SK-N-SH treated with all-trans-retinoic acid at 6 μM for 48 hours (cell line): ENCODE measurements around the gene CPVL.
A peak's percentile ranks its signal among the peaks of the same experiment; 100 is the strongest.

Experiments used
- ATAC-seq: fragments of 200-7000 bp; cut with Tn5 transposase; 3 replicates; pipeline ENCODE4 v1.9.1; 2020; ENCODE audit warnings: mild to moderate bottlenecking, moderate library complexity
- BACH2 ChIP-seq: fragments of 250-450 bp; sonication (Bioruptor Pico); IDR thresholded peaks from 2 replicates; pipeline ENCODE4 v1.9.0; 2021; ENCODE audit warnings: mild to moderate bottlenecking, borderline replicate concordance
- CREB5 ChIP-seq: fragments of 250-450 bp; sonication (Bioruptor Pico); IDR thresholded peaks from 2 replicates; pipeline ENCODE4 v1.5.1; 2020; ENCODE audit warnings: low read depth, mild to moderate bottlenecking, moderate library complexity
- CSDC2 ChIP-seq: fragments of 250-450 bp; sonication (Bioruptor Pico); IDR thresholded peaks from 2 replicates; pipeline ENCODE4 v1.5.0; 2020; ENCODE audit warnings: mild to moderate bottlenecking, moderate library complexity
- CSRNP3 ChIP-seq: fragments of 250-450 bp; sonication (Bioruptor Pico); IDR thresholded peaks from 2 replicates; pipeline ENCODE4 v1.5.1; 2021; ENCODE audit warnings: mild to moderate bottlenecking, moderate library complexity
- ESRRG ChIP-seq: fragments of 250-450 bp; sonication (Bioruptor Pico); IDR thresholded peaks from 2 replicates; pipeline ENCODE4 v1.6.1; 2021; ENCODE audit warnings: mild to moderate bottlenecking
- GLIS3 ChIP-seq: fragments of 250-450 bp; sonication (Bioruptor Pico); IDR thresholded peaks from 2 replicates; pipeline ENCODE4 v1.5.0; 2020; ENCODE audit warnings: mild to moderate bottlenecking, moderate library complexity
- ISL1 ChIP-seq: fragments of 250-450 bp; sonication (Bioruptor Pico); IDR thresholded peaks from 2 replicates; pipeline ENCODE4 v2.1.2; 2022; ENCODE audit warnings: mild to moderate bottlenecking, moderate library complexity
- OSR1 ChIP-seq: fragments of 250-450 bp; sonication (Bioruptor Pico); IDR thresholded peaks from 2 replicates; pipeline ENCODE4 v1.8.0; 2022; ENCODE audit warnings: moderate library complexity, mild to moderate bottlenecking, inconsistent platforms
- PATZ1 ChIP-seq: fragments of 250-450 bp; sonication (Bioruptor Pico); IDR thresholded peaks from 2 replicates; pipeline ENCODE4 v1.8.0; 2020; ENCODE audit warnings: mild to moderate bottlenecking, moderate library complexity, borderline replicate concordance
- POU6F1 ChIP-seq: fragments of 250-450 bp; sonication (Bioruptor Pico); IDR thresholded peaks from 2 replicates; pipeline ENCODE4 v1.8.0; 2021; ENCODE audit warnings: low read depth, mild to moderate bottlenecking, moderate library complexity, borderline replicate concordance
- PPARA ChIP-seq: fragments of 250-450 bp; sonication (Bioruptor Pico); IDR thresholded peaks from 2 replicates; pipeline ENCODE4 v1.5.0; 2020; ENCODE audit warnings: mild to moderate bottlenecking, borderline replicate concordance
- RARB ChIP-seq: fragments of 250-450 bp; sonication (Bioruptor Pico); IDR thresholded peaks from 2 replicates; pipeline ENCODE4 v1.8.0; 2021; ENCODE audit warnings: mild to moderate bottlenecking, moderate library complexity
- SNAI2 ChIP-seq: fragments of 250-450 bp; sonication (Bioruptor Pico); IDR thresholded peaks from 2 replicates; pipeline ENCODE4 v1.5.0; 2020; ENCODE audit warnings: mild to moderate bottlenecking, moderate library complexity
- TCF4 ChIP-seq: fragments of 250-450 bp; sonication (Bioruptor Pico); IDR thresholded peaks from 2 replicates; pipeline ENCODE4 v1.8.0; 2021; ENCODE audit warnings: mild to moderate bottlenecking, moderate library complexity, borderline replicate concordance
- TOX ChIP-seq: fragments of 250-450 bp; sonication (Bioruptor Pico); IDR thresholded peaks from 2 replicates; pipeline ENCODE4 v1.8.0; 2021; ENCODE audit warnings: mild to moderate bottlenecking, moderate library complexity, borderline replicate concordance
- TSHZ2 ChIP-seq: fragments of 250-450 bp; sonication (Bioruptor Pico); IDR thresholded peaks from 2 replicates; pipeline ENCODE4 v1.5.0; 2020; ENCODE audit warnings: mild to moderate bottlenecking, moderate library complexity
- ZC3H10 ChIP-seq: fragments of 250-450 bp; sonication (Bioruptor Pico); IDR thresholded peaks from 2 replicates; pipeline ENCODE4 v1.5.1; 2021; ENCODE audit warnings: mild to moderate bottlenecking, moderate library complexity
- ZFP3 ChIP-seq: fragments of 250-450 bp; sonication (Bioruptor Pico); IDR thresholded peaks from 2 replicates; pipeline ENCODE4 v1.5.0; 2020; ENCODE audit warnings: mild to moderate bottlenecking, moderate library complexity
- ZFP30 ChIP-seq: fragments of 450-650 bp; formaldehyde crosslinking; IDR thresholded peaks from 2 replicates; pipeline ENCODE4 v1.5.0; 2022; ENCODE audit warnings: mild to moderate bottlenecking, moderate library complexity
- ZNF565 ChIP-seq: fragments of 450-650 bp; formaldehyde crosslinking; conservative IDR thresholded peaks from 2 replicates; pipeline ENCODE4 v1.5.0; 2020; ENCODE audit warnings: low read depth, mild to moderate bottlenecking, moderate library complexity
- ZNF70 ChIP-seq: fragments of 450-650 bp; formaldehyde crosslinking; IDR thresholded peaks from 2 replicates; pipeline ENCODE4 v1.5.0; 2020; ENCODE audit warnings: mild to moderate bottlenecking, moderate library complexity
- ZNF8 ChIP-seq: fragments of 450-650 bp; formaldehyde crosslinking; IDR thresholded peaks from 2 replicates; pipeline ENCODE4 v1.5.0; 2020; ENCODE audit warnings: mild to moderate bottlenecking, moderate library complexity

CPVL gene

DNA sequence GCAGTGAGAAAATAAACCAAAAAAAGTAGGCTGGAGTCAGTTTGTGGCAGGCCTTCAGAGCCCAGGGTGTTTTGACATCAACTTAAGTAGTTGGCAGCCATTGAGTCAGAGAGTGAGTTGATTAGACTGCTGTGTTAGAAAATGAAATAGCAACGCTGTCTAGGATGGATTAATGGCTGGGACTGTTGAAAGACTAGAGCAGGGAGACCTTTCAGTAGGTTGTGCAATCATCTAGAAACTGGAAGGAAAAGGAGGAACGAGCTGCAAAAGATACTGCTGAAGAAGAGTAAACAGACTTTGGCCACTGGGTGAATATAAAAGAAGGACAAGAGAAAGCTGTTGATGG is 159.6 kb downstream of the CPVL start:
- TF ChIP-seq ZFP30 (CRISPR knock-in tag) (no peak), ZC3H10 (CRISPR knock-in tag) (no peak), ZNF565 (CRISPR knock-in tag) (no peak), ESRRG (CRISPR knock-in tag) (no peak), CSDC2 (CRISPR knock-in tag) (no peak), OSR1 (no peak), BACH2 (CRISPR knock-in tag) (no peak), ISL1 (no peak), SNAI2 (CRISPR knock-in tag) (no peak), TOX (CRISPR knock-in tag) (no peak)
- TF ChIP-seq, all 23 proteins: peak for 0
- ATAC-seq = no peak

DNA sequence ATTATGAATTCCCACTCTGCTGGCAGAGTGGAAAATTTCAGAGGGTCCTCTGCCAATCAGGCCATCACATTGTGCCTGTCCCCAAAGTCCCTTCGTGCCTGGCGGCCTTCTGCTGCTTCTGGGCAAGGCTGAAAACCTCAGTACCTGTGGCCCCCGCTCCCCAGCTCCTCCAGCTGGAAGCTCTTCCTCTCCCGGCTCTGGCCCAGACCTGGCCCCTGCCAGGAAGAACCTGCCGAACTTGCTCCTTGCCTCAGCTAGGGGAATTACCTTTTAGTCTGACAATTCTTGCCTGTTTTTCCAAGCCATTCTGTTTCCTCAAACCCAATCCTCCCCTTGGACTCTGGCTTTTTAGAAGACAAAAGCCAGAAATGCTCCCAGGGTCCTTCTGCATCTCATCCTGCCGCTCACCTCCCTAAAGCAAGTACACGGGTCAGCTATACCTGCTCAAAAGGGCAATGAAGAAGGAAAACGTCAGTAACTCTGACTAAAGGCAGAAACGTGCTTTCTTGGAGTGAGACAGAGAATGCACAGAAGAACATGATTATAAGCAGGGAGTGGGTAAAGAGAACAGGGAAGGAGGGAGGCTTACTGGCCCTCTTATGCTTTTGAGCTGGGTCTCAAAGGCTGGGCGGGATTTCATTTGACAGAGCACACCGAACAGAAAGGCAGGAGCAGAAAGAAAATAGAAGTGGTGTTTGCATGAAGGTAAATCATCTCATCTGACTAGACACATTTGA is 160.1 kb downstream of the CPVL start:
- ATAC-seq = no peak
- TF ChIP-seq ZNF8 (CRISPR knock-in tag) (no peak), ZFP30 (CRISPR knock-in tag) (no peak), RARB (no peak), GLIS3 (CRISPR knock-in tag) (no peak), PATZ1 (no peak), CSDC2 (CRISPR knock-in tag) (no peak), TSHZ2 (no peak), ZNF70 (CRISPR knock-in tag) (no peak), ESRRG (CRISPR knock-in tag) (no peak), BACH2 (CRISPR knock-in tag) (no peak), PPARA (no peak), SNAI2 (CRISPR knock-in tag) (no peak), ZC3H10 (CRISPR knock-in tag) (no peak), ZNF565 (CRISPR knock-in tag) (no peak), TOX (CRISPR knock-in tag) (no peak), ZFP3 (no peak), ISL1 (no peak)

GRCh38 chr7:28984631-28985030 is 161.7 kb downstream of the CPVL start:
- ATAC-seq = peak; percentile 97
- TF ChIP-seq ZC3H10 (CRISPR knock-in tag) (no peak), ZNF565 (CRISPR knock-in tag) (0 out of 2 replicates have a peak, but pooled peaks have one; percentile 8), CSDC2 (CRISPR knock-in tag) (no peak), BACH2 (CRISPR knock-in tag) (no peak; the same call in 1 of the 2 replicates), POU6F1 (CRISPR knock-in tag) (no peak), ISL1 (peak; percentile 60), PATZ1 (no peak), ESRRG (CRISPR knock-in tag) (no peak), ZFP30 (CRISPR knock-in tag) (no peak), TSHZ2 (0 out of 2 replicates have a peak, but pooled peaks have one; percentile 57), TCF4 (no peak), RARB (no peak), CREB5 (CRISPR knock-in tag) (no peak), CSRNP3 (CRISPR knock-in tag) (no peak), SNAI2 (CRISPR knock-in tag) (peak; percentile 57; the same call in 1 of the 2 replicates)
- TF ChIP-seq, all 23 proteins: peak for 4
